IPS-18c (cell line): ENCODE measurements around the gene KREMEN2.

Experiments
- H3K4me3 ChIP-seq: 2 replicates; pipeline ENCODE4 v1.7.0; 2013; ENCODE audit warnings: low read depth, mild to moderate bottlenecking, low read length, moderate library complexity; ENCODE audit not compliant: insufficient read depth
- H3K9me3 ChIP-seq: one replicate; pipeline ENCODE4 v1.6.1; 2013; ENCODE audit warnings: mild to moderate bottlenecking, low read length, moderate library complexity; ENCODE audit not compliant: control insufficient read depth, insufficient read depth

KREMEN2 gene

GRCh38 chr16:2983706-2984136, 19.6 kb downstream of the KREMEN2 start:
- peaks cover 2% of the 10 kb centered on the region for H3K9me3 ChIP-seq
- H3K4me3 ChIP-seq, result no peak overlapping the region; the same call in 1 of the 2 replicates

GRCh38 chr16:2985462-2985861, 21.4 kb downstream of the KREMEN2 start:
- H3K4me3 ChIP-seq, result no peak overlapping the region
- H3K9me3 ChIP-seq, result peaks cover 2% of the 10 kb centered on the region

- H3K4me3 ChIP-seq, result no peak overlapping the region
- peaks cover 2% of the 10 kb centered on the region for H3K9me3 ChIP-seq
These were observed 21.8 kb downstream of the KREMEN2 start for GRCh38 chr16:2985893-2986355.

- Histone ChIP-seq H3K4me3 (no peak overlapping the region), H3K9me3 (no peaks in the 10 kb centered on the region)
These were observed 22.6 kb downstream of the KREMEN2 start for GRCh38 chr16:2986623-2987188.

GRCh38 chr16:2987286-2987685, 23.2 kb downstream of the KREMEN2 start:
- Histone ChIP-seq H3K9me3 (no peaks in the 10 kb centered on the region), H3K4me3 (no peak overlapping the region)

- Histone ChIP-seq H3K9me3 (no peaks in the 10 kb centered on the region), H3K4me3 (no peak overlapping the region)
These were observed 23.8 kb downstream of the KREMEN2 start for GRCh38 chr16:2987833-2988232.

GRCh38 chr16:2988590-2989099, 24.6 kb downstream of the KREMEN2 start:
- Histone ChIP-seq H3K9me3 (no peaks in the 10 kb centered on the region), H3K4me3 (no peak overlapping the region)

GRCh38 chr16:2990891-2991290, 26.8 kb downstream of the KREMEN2 start:
- Histone ChIP-seq H3K9me3 (no peaks in the 10 kb centered on the region), H3K4me3 (no peak overlapping the region)

GRCh38 chr16:2991566-2992261, 27.6 kb downstream of the KREMEN2 start:
- H3K9me3 ChIP-seq, result no peaks in the 10 kb centered on the region
- no peak overlapping the region for H3K4me3 ChIP-seq

GRCh38 chr16:2992383-2993081, 28.5 kb downstream of the KREMEN2 start:
- Histone ChIP-seq H3K4me3 (no peak overlapping the region), H3K9me3 (no peaks in the 10 kb centered on the region)

GRCh38 chr16:2996298-2996697, 32.2 kb downstream of the KREMEN2 start:
- Histone ChIP-seq H3K4me3 (no peak overlapping the region), H3K9me3 (no peaks in the 10 kb centered on the region)

GRCh38 chr16:2999929-3000328, 35.9 kb downstream of the KREMEN2 start:
- no peaks in the 10 kb centered on the region for H3K9me3 ChIP-seq
- no peak overlapping the region for H3K4me3 ChIP-seq

GRCh38 chr16:3000540-3000939, 36.5 kb downstream of the KREMEN2 start:
- no peak overlapping the region for H3K4me3 ChIP-seq
- no peaks in the 10 kb centered on the region for H3K9me3 ChIP-seq

GRCh38 chr16:3001316-3001715, 37.2 kb downstream of the KREMEN2 start:
- Histone ChIP-seq H3K4me3 (no peak overlapping the region), H3K9me3 (no peaks in the 10 kb centered on the region)

- H3K4me3 ChIP-seq, result no peak overlapping the region
- no peaks in the 10 kb centered on the region for H3K9me3 ChIP-seq
These were observed 39.7 kb downstream of the KREMEN2 start for GRCh38 chr16:3003582-3004270.

- no peak overlapping the region for H3K4me3 ChIP-seq
- no peaks in the 10 kb centered on the region for H3K9me3 ChIP-seq
These were observed 40.2 kb downstream of the KREMEN2 start for GRCh38 chr16:3004319-3004718.

- Histone ChIP-seq H3K9me3 (no peaks in the 10 kb centered on the region), H3K4me3 (peak overlapping the region; percentile 49; the same call in 1 of the 2 replicates)
These were observed 40.8 kb downstream of the KREMEN2 start for GRCh38 chr16:3004781-3005284.
